ACHN (cell line): ENCODE results near the gene FAM53A.
"Not testable (repeated sequence)": the region's sequence is repeated elsewhere in the genome, so short reads cannot be mapped to it uniquely, and the experiment has no call there.

Experiments used
- DNase-seq: peaks from one replicate; pipeline ENCODE4 v3.0.0-alpha.2; 2015
- in situ Hi-C: cut with HindIII; loops from 2 replicates; pipeline ENCODE4 v1.10.0; 2017; ENCODE audit warnings: low sequenced_read_pairs, low pct_ligation_motif_present, low pct_unique_long_range_greater_than_20kb

Gene FAM53A

DNA sequence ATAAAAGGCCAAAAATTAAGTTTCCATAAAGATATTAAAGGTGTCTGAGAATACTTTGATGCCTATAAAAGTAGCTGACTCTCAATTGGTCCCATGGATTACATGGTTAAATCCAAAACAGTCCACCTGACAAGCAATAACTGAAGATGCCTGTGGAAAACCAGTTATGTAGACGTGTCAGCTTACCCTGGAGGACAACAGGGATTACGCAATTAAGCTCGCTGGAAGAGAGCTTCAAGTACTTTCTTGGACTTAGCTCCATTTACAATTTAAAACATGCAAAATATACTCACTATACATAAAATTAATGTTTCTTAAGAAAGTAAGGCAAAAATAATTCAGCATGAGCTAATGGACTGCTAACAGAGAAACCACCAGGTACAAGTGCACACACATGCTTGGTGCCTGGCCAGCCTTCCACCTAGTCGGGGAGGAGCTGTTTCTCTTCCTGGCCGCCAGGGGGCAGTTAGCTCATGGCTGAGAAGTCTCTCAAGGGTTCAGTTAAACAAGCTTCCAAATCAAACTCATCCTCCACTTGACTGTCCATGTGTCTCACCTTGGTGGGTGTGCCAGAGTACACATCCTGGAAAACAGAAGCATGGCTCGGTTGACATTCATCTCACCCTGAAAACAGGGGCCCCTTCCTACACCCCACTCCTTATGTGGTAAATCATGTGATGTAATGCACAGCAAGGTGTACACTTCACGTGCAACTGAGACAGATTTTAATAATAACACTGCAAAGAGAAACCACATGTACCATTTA, 9.2 kb upstream of the FAM53A start:
- peak; percentile 71 for DNase-seq
- in situ Hi-C loops = no loop called here

- no peak for DNase-seq
- in situ Hi-C loops = no loop called here
These were observed 7.7 kb upstream of the FAM53A start for GRCh38 chr4:1691737-1692373.

DNA sequence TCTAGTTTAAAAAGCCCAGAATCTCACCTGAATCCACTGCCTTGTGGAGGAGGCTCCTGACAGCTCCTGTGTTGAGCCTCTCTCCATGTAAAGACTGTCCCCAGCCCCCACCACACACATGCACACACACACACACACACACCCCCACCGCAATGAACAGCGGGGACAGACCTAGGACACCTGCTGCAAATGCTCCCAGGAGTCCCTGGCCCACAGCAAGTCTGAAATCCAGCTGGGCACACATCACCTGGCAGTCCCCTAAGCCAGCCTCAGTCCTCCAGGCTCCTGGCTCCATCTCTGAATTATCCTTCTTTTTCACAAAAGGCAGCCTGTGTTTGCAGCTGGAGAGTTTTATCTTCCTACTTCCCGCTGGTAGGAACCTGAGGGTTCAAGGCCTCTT, 6.6 kb upstream of the FAM53A start:
- DNase-seq = no peak
- in situ Hi-C loops = no loop called here

DNA sequence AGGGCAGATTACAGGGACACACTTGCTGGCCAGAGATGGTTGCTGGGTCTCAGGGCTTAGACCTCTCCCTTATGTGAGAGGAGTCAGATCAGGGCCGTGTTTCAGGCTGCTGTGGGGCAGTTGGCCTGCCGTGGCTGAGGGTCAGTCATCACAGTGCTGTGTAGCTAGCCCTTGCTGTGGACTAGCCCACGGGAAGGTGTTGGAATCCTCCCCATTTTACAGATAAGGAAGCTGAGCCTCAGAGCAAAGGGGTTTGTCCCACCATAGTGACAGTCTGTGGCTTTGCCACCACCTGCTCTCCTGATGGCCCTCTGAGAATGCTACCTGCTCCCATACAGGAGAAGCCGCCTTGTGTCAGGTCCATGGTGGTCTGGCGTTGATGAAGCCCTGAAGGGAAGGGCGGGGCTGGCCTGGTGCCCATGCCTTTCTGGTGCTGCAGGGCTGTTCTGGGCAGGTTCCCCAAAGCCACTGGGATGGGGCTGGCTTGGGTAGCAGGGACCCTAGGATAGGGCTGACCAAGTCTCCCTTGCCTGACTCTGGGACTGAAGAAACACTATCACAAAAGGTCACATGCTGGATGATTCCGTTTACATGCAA, 2.4 kb upstream of the FAM53A start:
- in situ Hi-C loops = no loop called here
- no peak for DNase-seq

DNA sequence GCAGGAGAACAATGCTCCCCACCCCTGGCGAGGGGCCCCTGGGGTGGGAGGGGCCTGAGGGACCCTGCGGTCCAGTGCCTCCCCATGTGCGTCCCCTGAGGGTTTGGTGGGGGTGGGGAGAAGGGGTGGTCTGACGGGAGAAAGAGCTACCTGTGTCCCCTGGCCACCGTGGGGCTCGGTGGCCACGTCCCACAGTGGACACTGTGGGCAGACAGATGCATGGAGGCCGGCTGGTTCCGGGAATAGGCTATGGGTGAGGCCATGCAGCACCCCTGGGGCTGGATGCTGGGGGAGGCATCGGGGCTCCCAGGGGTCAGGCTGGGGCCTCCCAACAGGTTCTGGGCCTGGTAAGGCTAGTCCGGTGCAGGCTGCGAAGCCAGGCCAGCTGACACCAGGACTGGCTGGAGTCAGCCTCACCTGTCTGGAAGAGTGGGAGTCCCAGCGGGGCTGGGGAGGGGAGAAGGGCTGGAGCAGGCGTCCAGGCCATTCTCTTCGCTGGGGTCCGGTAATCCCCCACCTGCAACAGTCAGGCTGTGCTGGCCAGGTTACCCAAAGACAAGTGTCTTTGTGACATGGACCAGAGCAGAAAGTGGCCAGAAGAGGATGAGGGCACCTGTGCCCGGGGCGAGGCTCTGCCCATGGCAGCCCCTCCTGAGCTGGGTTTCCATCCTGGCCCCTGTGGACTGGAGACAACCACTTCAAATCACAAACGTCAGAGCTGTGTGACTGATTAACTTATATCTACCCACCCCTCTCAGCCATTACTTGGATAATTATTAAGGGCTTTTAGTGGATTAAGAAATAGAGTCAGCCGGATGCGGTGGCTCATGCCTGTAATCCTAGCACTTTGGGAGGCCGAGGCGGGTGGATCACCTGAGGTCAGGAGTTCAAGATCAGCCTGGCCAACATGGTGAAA, 1.4 kb upstream of the FAM53A start:
- in situ Hi-C loops = no loop called here
- DNase-seq = peak; percentile 77

GRCh38 chr4:1684506-1685234, 557 bp upstream of the FAM53A start:
- no peak for DNase-seq
- in situ Hi-C loops = no loop called here

DNA sequence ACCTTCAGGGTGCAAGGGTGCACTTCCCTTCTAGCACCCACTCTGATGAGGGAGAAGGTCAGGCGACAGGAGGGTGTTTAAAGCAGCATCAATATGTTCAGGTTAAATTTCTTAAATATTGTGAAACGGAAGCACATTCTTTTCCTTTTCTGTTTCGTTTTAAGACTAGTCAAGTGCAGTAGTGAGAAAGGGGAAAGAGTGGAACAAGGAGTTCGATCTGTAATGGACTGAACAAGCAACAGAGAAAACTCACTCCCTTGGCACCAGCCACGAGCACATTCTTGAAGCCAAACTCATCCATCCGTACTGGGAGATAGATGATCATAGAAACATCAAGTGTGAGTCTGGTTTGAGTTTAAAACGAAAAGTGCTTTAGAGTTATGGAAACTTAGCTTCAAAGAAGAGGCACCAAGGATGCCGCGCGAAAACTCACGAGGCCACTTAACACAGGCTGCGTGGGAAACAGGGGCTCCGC, 815 bp downstream of the FAM53A start:
- in situ Hi-C loops = no loop called here
- peak; percentile 75 for DNase-seq

DNA sequence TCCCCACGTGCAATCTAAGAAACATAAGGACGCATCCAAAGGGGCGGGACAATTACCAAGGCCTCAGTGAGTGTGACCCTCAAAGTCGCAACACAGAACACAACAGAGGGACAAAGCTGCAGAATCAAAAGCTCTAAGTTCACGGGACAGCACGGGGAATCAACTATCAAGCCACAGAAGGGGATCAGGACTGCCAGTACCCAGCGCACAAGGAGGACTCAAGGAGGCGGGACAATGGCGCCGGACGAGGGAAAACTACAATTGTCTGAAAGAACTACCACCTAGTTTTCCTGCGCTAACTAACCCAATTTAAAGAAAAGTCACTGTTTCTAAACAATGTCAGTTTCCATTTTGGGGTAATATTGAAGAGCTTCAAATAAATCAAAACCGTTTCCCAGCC, 1.3 kb downstream of the FAM53A start:
- in situ Hi-C loops = no loop called here
- DNase-seq = no peak

- in situ Hi-C loops = no loop called here
- DNase-seq = no peak
These were observed 5.9 kb downstream of the FAM53A start for GRCh38 chr4:1678244-1678643.

DNA sequence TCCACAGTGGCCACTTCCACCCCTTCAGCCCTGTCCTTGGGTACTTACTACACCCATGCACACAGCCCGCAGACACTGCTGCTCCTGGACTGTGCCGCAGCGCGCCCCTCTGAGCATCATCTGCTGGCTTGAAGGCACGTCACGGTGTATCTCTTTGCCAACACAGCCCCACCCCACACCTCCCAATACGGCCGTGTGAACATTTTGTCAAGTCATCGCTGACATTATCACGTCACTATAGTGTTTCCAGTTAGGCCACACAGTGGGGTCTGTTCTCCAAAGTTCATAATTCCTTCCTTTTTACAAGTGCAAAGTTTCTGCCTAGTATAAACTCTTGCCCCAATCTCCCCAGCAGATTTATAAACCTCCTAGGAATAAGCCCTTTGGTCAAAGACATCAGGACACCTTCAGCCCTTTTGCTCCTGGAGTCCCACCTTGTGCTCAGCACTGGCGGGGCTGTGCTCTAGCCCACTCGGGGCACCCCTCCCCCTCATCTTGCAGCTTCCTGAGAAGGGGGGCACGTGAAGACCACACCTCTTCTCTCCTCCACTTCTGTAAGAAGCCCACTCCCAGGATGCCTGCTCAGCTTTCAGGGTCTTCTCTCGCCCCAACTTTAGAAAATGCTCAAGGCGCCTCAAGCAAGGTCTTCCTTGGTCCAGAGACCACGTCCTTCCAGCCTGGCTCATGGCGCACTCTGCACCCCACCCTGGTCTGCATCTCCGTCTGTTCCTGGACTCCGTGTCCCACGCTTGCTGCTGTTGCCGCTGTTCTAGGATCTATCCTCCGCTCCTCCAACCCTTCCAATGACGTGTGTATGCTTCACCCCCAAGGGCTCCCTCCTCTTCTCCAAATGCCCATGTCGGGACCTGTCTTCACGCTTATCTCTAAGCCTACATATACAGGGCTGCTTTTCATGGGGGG, 7.2 kb downstream of the FAM53A start:
- DNase-seq = no peak
- in situ Hi-C loops = no loop called here

GRCh38 chr4:1675802-1676137, 8.3 kb downstream of the FAM53A start:
- in situ Hi-C loops = no loop called here
- DNase-seq = no peak

- DNase-seq = no peak
- in situ Hi-C loops = no loop called here
These were observed 8.8 kb downstream of the FAM53A start for GRCh38 chr4:1675136-1675801.

DNA sequence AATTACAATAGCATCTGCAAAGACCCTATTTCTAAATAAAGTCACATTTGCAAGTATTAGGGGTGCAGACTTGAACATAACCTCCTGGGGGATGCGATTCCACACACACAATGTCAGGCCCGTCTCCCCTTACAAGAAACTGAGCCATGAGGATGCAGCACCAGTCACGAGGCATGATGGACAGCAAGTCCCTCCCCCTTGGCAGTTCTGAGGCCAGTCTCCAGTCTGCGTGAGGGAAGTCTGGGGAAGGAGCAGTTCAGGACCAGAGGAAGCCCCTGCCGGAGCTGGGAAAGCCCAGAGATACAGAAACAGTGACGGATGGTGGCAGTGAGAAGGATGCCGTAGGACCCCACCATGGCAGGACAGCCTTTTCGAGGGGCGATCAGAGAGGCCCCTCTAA, 9.4 kb downstream of the FAM53A start:
- in situ Hi-C loops = no loop called here
- no peak for DNase-seq

DNA sequence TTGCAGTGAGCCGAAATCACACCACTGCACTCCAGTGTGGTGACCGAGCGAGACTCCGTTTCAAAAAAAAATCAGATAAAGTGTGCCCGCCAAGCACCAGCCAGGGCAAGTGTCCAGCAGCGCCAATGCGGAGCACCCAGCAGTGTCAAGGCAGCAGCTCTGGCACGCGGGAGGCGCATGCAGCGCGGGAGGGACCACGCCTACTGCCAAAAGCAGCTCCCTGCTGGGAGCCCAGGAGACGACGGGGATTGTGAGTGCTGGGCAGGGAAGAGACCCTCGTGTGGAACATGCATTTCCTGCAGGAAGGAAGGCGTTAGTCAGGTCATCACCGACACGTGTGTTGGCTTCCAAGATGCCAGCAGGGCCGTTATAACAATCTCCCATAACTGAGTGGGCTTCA, 10.4 kb downstream of the FAM53A start:
- no peak for DNase-seq
- in situ Hi-C loops = no loop called here

DNA sequence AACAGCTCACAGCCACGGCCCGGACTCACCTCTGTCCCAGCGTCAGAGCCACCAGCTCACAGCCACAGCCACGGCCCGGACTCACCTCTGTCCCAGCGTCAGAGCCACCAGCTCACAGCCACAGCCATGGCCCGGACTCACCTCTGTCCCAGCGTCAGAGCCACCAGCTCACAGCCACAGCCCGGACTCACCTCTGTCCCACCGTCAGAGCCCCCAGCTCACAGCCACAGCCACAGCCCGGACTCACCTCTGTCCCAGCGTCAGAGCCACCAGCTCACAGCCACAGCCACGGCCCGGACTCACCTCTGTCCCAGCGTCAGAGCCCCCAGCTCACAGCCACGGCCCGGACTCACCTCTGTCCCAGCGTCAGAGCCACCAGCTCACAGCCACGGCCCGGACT, 13.1 kb downstream of the FAM53A start:
- not testable (repeated sequence) for DNase-seq

GRCh38 chr4:1670279-1670678, 13.8 kb downstream of the FAM53A start:
- no peak for DNase-seq
- in situ Hi-C loops = no loop called here

More for the DNA sequence above, 13.1 kb downstream of the FAM53A start:
- in situ Hi-C loops = not testable (repeated sequence)

DNA sequence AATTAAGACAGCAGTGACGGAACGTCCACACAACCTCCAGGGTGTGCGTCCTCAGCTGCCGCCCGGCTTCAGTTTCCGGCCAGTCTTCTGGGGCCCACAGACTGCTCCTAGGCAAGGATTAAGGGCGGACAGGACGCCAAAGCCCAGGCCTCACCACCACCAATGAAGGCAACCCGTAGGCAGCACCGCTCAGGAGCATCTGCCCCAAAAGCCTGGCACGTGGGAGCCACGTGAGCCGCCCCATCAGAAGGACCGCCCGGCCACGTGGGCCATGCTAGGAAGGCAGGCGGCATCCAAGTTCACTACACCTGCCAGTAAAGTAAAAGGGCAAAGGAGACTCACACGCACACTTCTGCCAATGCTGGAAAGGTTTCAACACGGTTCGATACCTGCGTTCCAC, 14.3 kb downstream of the FAM53A start:
- no peak for DNase-seq
- in situ Hi-C loops = no loop called here
